Spleen (tissue), 7 donors: Measurements from ENCODE around the gene PLPP1.

ENCODE experiments used
- POLR2A ChIP-seq, 3 donors: fragments of 450-650 bp; IDR thresholded peaks; one replicate each; pipeline ENCODE4 v1.5.1; 2017; ENCODE audit warnings: antibody characterized with exemption in 3 of 3, mild to moderate bottlenecking in 1 of 3
- POLR2AphosphoS5 ChIP-seq, 3 donors: sonication (generic); formaldehyde crosslinking; IDR thresholded peaks; one replicate each; pipeline ENCODE4 v1.5.1; 2017; ENCODE audit warnings: antibody characterized with exemption in 3 of 3
- TF ChIP-seq, protein P1 (sequence below), 11 experiments: fragments of 200-600 bp in 7 of 11; fragments of 450-650 bp in 4 of 11; sonication (generic) in 4 of 11; IDR thresholded peaks in 8 of 11; conservative IDR thresholded peaks in 3 of 11; 1 replicate in 7 of 11; 2 replicates in 4 of 11; pipeline versions ENCODE4 v1.4.0 to v1.8.0; 2016 to 2021; ENCODE audit warnings: antibody characterized with exemption in 11 of 11, inconsistent platforms in 4 of 11, mild to moderate bottlenecking in 1 of 11
- donor health status: DM: no; HTN: no; CAD: no; lungs with moderate emphysema.
- donor health status: DM: no; HTN: no; CAD: no.
- donor health status: DM: no; HTN: no; CAD: no.

DNA sequence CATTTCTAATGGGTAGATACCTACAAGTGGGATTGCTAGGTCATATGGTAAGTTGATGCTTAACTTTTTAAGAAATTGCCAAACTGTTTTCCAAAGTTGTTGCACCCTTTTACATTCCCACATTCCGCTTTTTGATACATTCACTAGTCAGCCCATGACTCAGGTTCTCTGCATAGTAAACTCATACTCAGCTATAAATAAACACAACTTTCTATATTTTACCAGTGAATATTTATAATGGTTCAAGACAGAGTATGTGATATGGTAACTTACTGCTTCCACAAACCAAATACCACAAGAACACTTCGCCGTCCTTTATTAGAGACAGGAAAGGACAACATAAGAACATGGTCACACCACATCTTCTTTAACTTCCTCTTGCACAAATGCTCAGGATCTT is 54.0 kb downstream of the PLPP1 start:
- TF ChIP-seq, protein P1, sequence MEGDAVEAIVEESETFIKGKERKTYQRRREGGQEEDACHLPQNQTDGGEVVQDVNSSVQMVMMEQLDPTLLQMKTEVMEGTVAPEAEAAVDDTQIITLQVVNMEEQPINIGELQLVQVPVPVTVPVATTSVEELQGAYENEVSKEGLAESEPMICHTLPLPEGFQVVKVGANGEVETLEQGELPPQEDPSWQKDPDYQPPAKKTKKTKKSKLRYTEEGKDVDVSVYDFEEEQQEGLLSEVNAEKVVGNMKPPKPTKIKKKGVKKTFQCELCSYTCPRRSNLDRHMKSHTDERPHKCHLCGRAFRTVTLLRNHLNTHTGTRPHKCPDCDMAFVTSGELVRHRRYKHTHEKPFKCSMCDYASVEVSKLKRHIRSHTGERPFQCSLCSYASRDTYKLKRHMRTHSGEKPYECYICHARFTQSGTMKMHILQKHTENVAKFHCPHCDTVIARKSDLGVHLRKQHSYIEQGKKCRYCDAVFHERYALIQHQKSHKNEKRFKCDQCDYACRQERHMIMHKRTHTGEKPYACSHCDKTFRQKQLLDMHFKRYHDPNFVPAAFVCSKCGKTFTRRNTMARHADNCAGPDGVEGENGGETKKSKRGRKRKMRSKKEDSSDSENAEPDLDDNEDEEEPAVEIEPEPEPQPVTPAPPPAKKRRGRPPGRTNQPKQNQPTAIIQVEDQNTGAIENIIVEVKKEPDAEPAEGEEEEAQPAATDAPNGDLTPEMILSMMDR (IDR thresholded peaks at IDR 0.05 in 8 of 11, conservative IDR thresholded peaks at IDR 0.05 in 3 of 11): no peak
- TF ChIP-seq POLR2AphosphoS5 (IDR thresholded peaks at IDR 0.05): no peak
- TF ChIP-seq POLR2A (IDR thresholded peaks at IDR 0.05): no peak
